IMR-90 (cell line): ENCODE data around the gene MAP6. TPM values are rescaled to one million over a fixed set of nuclear protein-coding genes. Genes with fewer than 3 reads are reported as not detected.

ENCODE experiments used
- ATAC-seq: fragments of 200-7000 bp; cut with Tn5 transposase; 2 replicates; pipeline ENCODE4 v1.9.1; 2020; ENCODE audit warnings: low read depth, mild to moderate bottlenecking, moderate library complexity
- BruUV-seq: library from RNA; stranded (reverse); fragments of 400-500 nt; replicated peaks from 2 replicates; lab custom pipeline; 2021; lab: Mats Ljungman, UMichigan
- CTCF ChIA-PET: fragments of 300-600 bp; formaldehyde crosslinking; extraction: SDS; loops from one replicate; lab custom pipeline; 2021; ENCODE audit warnings: antibody characterized with exemption; lab: Yijun Ruan, JAX
- POLR2A ChIA-PET: fragments of 300-600 bp; sonication (Branson Sonifier 250); formaldehyde crosslinking; loops from one replicate; lab custom pipeline; 2022; ENCODE audit warnings: antibody characterized with exemption; ENCODE audit not compliant: unreplicated experiment; lab: Charles Lee
- DNase-seq: peaks from one replicate; pipeline ENCODE4 v3.0.0; 2013
- H2AFZ ChIP-seq: replicated peaks from 2 replicates; pipeline ENCODE3; 2013; ENCODE audit warnings: low read length, mild to moderate bottlenecking; ENCODE audit not compliant: poor library complexity
- H2AK5ac ChIP-seq: 2 replicates; pipeline ENCODE4 v1.6.1; 2013; ENCODE audit warnings: low read depth, low read length, inconsistent platforms
- H2AK9ac ChIP-seq: replicated peaks from 2 replicates; pipeline ENCODE3; 2013; ENCODE audit warnings: mild to moderate bottlenecking, low read depth, low read length, moderate library complexity; ENCODE audit not compliant: poor library complexity
- H2BK120ac ChIP-seq: 2 replicates; pipeline ENCODE4 v1.6.1; 2013; ENCODE audit warnings: low read depth, low read length, inconsistent platforms
- H2BK15ac ChIP-seq: 3 replicates; pipeline ENCODE4 v1.6.1; 2013; ENCODE audit warnings: low read depth, low read length, inconsistent platforms
- H2BK20ac ChIP-seq: 2 replicates; pipeline ENCODE4 v1.6.1; 2013; ENCODE audit warnings: low read depth, mild to moderate bottlenecking, inconsistent platforms, low read length, moderate library complexity
- H2BK5ac ChIP-seq: 2 replicates; pipeline ENCODE4 v1.6.1; 2013; ENCODE audit warnings: mild to moderate bottlenecking, low read depth, low read length, inconsistent platforms; ENCODE audit not compliant: poor library complexity, severe bottlenecking
- H3K14ac ChIP-seq: replicated peaks from 2 replicates; pipeline ENCODE4 v1.6.1; 2013; ENCODE audit warnings: low read depth, low read length, inconsistent platforms
- H3K18ac ChIP-seq: 2 replicates; pipeline ENCODE4 v1.6.1; 2013; ENCODE audit warnings: low read depth, low read length, control low read depth
- H3K23ac ChIP-seq: 2 replicates; pipeline ENCODE4 v1.6.1; 2013; ENCODE audit warnings: low read depth, low read length, inconsistent platforms
- H3K27ac ChIP-seq: 2 replicates; pipeline ENCODE4 v1.5.1; 2013; ENCODE audit warnings: mild to moderate bottlenecking, control low read depth, low read length; ENCODE audit not compliant: insufficient read depth
- H3K27me3 ChIP-seq: 2 replicates; pipeline ENCODE4 v1.6.1; 2013; ENCODE audit warnings: low read length; ENCODE audit not compliant: control insufficient read depth, insufficient read depth
- H3K36me3 ChIP-seq: 2 replicates; pipeline ENCODE4 v1.6.1; 2013; ENCODE audit warnings: low read length, mixed read lengths; ENCODE audit not compliant: control insufficient read depth, insufficient read depth
- H3K4ac ChIP-seq: 2 replicates; pipeline ENCODE4 v1.6.1; 2013; ENCODE audit warnings: low read depth, low read length, inconsistent platforms
- H3K4me1 ChIP-seq: 2 replicates; pipeline ENCODE4 v1.6.1; 2013; ENCODE audit warnings: low read length, mixed read lengths; ENCODE audit not compliant: control insufficient read depth, insufficient read depth
- H3K4me2 ChIP-seq: 2 replicates; pipeline ENCODE4 v1.6.1; 2013; ENCODE audit warnings: low read depth, mild to moderate bottlenecking, control low read depth, low read length, moderate library complexity
- H3K4me3 ChIP-seq: 2 replicates; pipeline ENCODE4 v1.5.1; 2013; ENCODE audit warnings: low read depth, mild to moderate bottlenecking, control low read depth, low read length, moderate library complexity; ENCODE audit not compliant: insufficient read depth
- H3K56ac ChIP-seq: 2 replicates; pipeline ENCODE4 v1.6.1; 2013; ENCODE audit warnings: low read length, inconsistent platforms; ENCODE audit not compliant: insufficient read depth; ENCODE audit errors: extremely low read depth
- H3K79me1 ChIP-seq, 2 experiments: 2 replicates each; pipeline ENCODE4 v1.6.1; 2013; ENCODE audit warnings: low read length in 2 of 2, inconsistent platforms in 1 of 2, low read depth in 1 of 2
- H3K9ac ChIP-seq: 2 replicates; pipeline ENCODE4 v1.6.1; 2013; ENCODE audit warnings: low read depth, low read length, control low read depth
- H3K9me1 ChIP-seq: 2 replicates; pipeline ENCODE4 v1.6.1; 2013; ENCODE audit warnings: low read length, inconsistent platforms; ENCODE audit not compliant: insufficient read depth
- H3K9me3 ChIP-seq: 2 replicates; pipeline ENCODE4 v1.6.1; 2013; ENCODE audit warnings: low read length; ENCODE audit not compliant: control insufficient read depth, insufficient read depth
- H4K20me1 ChIP-seq: 2 replicates; pipeline ENCODE4 v1.6.1; 2013; ENCODE audit warnings: low read length, inconsistent platforms; ENCODE audit not compliant: insufficient read depth
- H4K5ac ChIP-seq: 2 replicates; pipeline ENCODE4 v1.6.1; 2013; ENCODE audit warnings: mild to moderate bottlenecking, low read depth, low read length, control low read depth
- H4K8ac ChIP-seq, 2 experiments: 2 replicates each; pipeline ENCODE4 v1.6.1; 2013; ENCODE audit warnings: low read depth in 2 of 2, low read length in 2 of 2, control low read depth in 1 of 2, inconsistent platforms in 1 of 2
- H4K91ac ChIP-seq: 2 replicates; pipeline ENCODE4 v1.6.1; 2013; ENCODE audit warnings: low read depth, low read length, inconsistent platforms; ENCODE audit not compliant: insufficient read depth
- CEBPB ChIP-seq: IDR thresholded peaks from 2 replicates; pipeline ENCODE4 v1.6.1; 2012; ENCODE audit warnings: low read depth, low read length, improper control_type of control experiment
- CHD1 ChIP-seq: IDR thresholded peaks from 2 replicates; pipeline ENCODE4 v1.6.1; 2012; ENCODE audit warnings: low read depth, low read length, improper control_type of control experiment
- FOS ChIP-seq: fragments of 150-350 bp; IDR thresholded peaks from 2 replicates; pipeline ENCODE4 v1.6.1; 2016; ENCODE audit warnings: low read depth, low read length
- MAZ ChIP-seq: IDR thresholded peaks from 2 replicates; pipeline ENCODE4 v1.6.1; 2012; ENCODE audit warnings: low read depth, mild to moderate bottlenecking, low read length, improper control_type of control experiment, moderate library complexity, borderline replicate concordance
- MXI1 ChIP-seq: IDR thresholded peaks from 2 replicates; pipeline ENCODE4 v1.6.1; 2012; ENCODE audit warnings: low read depth, mild to moderate bottlenecking, low read length, moderate library complexity, borderline replicate concordance
- NFE2L2 ChIP-seq: fragments of 150-350 bp; IDR thresholded peaks from 2 replicates; pipeline ENCODE4 v1.6.1; 2016; ENCODE audit warnings: low read depth, mild to moderate bottlenecking, low read length
- POLR2A ChIP-seq: IDR thresholded peaks from 2 replicates; pipeline ENCODE4 v1.6.1; 2012; ENCODE audit warnings: mild to moderate bottlenecking, low read depth, low read length
- RAD21 ChIP-seq: IDR thresholded peaks from 2 replicates; pipeline ENCODE4 v1.6.1; 2012; ENCODE audit warnings: low read length, improper control_type of control experiment
- RCOR1 ChIP-seq: IDR thresholded peaks from 2 replicates; pipeline ENCODE4 v1.6.1; 2012; ENCODE audit warnings: mild to moderate bottlenecking, low read length, improper control_type of control experiment; ENCODE audit not compliant: insufficient replicate concordance
- RFX5 ChIP-seq: IDR thresholded peaks from 2 replicates; pipeline ENCODE4 v1.8.0; 2012; ENCODE audit warnings: low read depth, mild to moderate bottlenecking, low read length, moderate library complexity
- WGBS, 2 experiments: methylation state at CpG; one replicate each; pipeline versions ENCODE4 v1.1.5 to v1.1.7; 2013; ENCODE audit warnings: missing lambda C conversion rate in 2 of 2; ENCODE audit not compliant: insufficient read length in 1 of 2; ENCODE audit errors: extremely low coverage in 2 of 2; 5-methylcytosine and 5-hydroxymethylcytosine counted together
- dilution Hi-C: fragments of 300-500 bp; cut with HindIII; formaldehyde crosslinking; loops from one replicate; pipeline ENCODE4 v1.14.3; 2018; ENCODE audit warnings: low sequenced_read_pairs; ENCODE audit not compliant: unreplicated experiment
- in situ Hi-C: fragments of 300-500 bp; cut with MboI; formaldehyde crosslinking; loops from 3 replicates; pipeline ENCODE4 v1.14.3; 2019; ENCODE audit warnings: low sequenced_read_pairs, inconsistent platforms, mixed read lengths
- intact Hi-C: fragments of 100-400 bp; cut with micrococcal nuclease; formaldehyde crosslinking; loops from 2 replicates; pipeline ENCODE4 v1.10.0; 2022
- polyA plus RNA-seq, 3 experiments: library from polyadenylated mRNA; depleted of rRNA; stranded (reverse); fragments of >200 nt; gene quantifications; 2 replicates each; pipeline ENCODE4 v1.2.3, GENCODE V29; 2012; ENCODE audit warnings: low replicate concordance in 1 of 3
- total RNA-seq: library from RNA; depleted of rRNA; stranded (reverse); fragments of >200 nt; gene quantifications from 2 replicates; pipeline ENCODE4 v1.2.3, GENCODE V29; 2012
- TF ChIP-seq, protein P1 (sequence below): fragments of 150-350 bp; IDR thresholded peaks from 2 replicates; pipeline ENCODE4 v1.6.1; 2016; ENCODE audit warnings: low read depth, mild to moderate bottlenecking, low read length, moderate library complexity, borderline replicate concordance
- TF ChIP-seq, protein P2 (sequence below): conservative IDR thresholded peaks from 2 replicates; pipeline ENCODE4 v1.5.1; 2012; ENCODE audit warnings: mild to moderate bottlenecking, low read depth, low read length, improper control_type of control experiment
- TF ChIP-seq, protein P3 (sequence below): fragments of 150-350 bp; IDR thresholded peaks from 2 replicates; pipeline ENCODE4 v1.6.1; 2017; ENCODE audit warnings: mild to moderate bottlenecking, antibody characterized with exemption, low read length, low read depth

The MAP6 gene
- total and polyA plus RNA-seq, 2 of the 4 experiments (the other 2 are of a cell fraction), result 3.0 to 3.4 TPM

GRCh38 chr11:75677275-75677674 is 8.4 kb upstream of the MAP6 start:
- H3K4me2 ChIP-seq, result no peak overlapping the region
- no TSS peak for BruUV-seq
- no peak for TF ChIP-seq CHD1
- TF ChIP-seq NFE2L2, result no peak
- TF ChIP-seq MAZ, result no peak
- TF ChIP-seq POLR2A, result no peak
- no peak for TF ChIP-seq RCOR1
- no peak for TF ChIP-seq MXI1
- TF ChIP-seq, protein P1, sequence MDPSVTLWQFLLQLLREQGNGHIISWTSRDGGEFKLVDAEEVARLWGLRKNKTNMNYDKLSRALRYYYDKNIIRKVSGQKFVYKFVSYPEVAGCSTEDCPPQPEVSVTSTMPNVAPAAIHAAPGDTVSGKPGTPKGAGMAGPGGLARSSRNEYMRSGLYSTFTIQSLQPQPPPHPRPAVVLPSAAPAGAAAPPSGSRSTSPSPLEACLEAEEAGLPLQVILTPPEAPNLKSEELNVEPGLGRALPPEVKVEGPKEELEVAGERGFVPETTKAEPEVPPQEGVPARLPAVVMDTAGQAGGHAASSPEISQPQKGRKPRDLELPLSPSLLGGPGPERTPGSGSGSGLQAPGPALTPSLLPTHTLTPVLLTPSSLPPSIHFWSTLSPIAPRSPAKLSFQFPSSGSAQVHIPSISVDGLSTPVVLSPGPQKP, result no peak
- TF ChIP-seq FOS, result no peak
- no peak for TF ChIP-seq CEBPB
- TF ChIP-seq, protein P2, sequence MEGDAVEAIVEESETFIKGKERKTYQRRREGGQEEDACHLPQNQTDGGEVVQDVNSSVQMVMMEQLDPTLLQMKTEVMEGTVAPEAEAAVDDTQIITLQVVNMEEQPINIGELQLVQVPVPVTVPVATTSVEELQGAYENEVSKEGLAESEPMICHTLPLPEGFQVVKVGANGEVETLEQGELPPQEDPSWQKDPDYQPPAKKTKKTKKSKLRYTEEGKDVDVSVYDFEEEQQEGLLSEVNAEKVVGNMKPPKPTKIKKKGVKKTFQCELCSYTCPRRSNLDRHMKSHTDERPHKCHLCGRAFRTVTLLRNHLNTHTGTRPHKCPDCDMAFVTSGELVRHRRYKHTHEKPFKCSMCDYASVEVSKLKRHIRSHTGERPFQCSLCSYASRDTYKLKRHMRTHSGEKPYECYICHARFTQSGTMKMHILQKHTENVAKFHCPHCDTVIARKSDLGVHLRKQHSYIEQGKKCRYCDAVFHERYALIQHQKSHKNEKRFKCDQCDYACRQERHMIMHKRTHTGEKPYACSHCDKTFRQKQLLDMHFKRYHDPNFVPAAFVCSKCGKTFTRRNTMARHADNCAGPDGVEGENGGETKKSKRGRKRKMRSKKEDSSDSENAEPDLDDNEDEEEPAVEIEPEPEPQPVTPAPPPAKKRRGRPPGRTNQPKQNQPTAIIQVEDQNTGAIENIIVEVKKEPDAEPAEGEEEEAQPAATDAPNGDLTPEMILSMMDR, result no peak
- TF ChIP-seq RFX5, result no peak
- TF ChIP-seq, protein P3, sequence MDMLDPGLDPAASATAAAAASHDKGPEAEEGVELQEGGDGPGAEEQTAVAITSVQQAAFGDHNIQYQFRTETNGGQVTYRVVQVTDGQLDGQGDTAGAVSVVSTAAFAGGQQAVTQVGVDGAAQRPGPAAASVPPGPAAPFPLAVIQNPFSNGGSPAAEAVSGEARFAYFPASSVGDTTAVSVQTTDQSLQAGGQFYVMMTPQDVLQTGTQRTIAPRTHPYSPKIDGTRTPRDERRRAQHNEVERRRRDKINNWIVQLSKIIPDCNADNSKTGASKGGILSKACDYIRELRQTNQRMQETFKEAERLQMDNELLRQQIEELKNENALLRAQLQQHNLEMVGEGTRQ, result no peak
- TF ChIP-seq RAD21, result no peak
- H3K36me3 ChIP-seq, result no peaks in the 10 kb centered on the region
- no peak overlapping the region for H3K23ac ChIP-seq
- no peak overlapping the region for H3K27ac ChIP-seq
- ChIA-PET CTCF (no interaction called here), POLR2A (no interaction called here)
- no peak overlapping the region for H3K56ac ChIP-seq
- H3K9me1 ChIP-seq, result no peaks in the 10 kb centered on the region
- H4K20me1 ChIP-seq, result no peaks in the 10 kb centered on the region
- H3K4me3 ChIP-seq, result no peak overlapping the region
- H2BK15ac ChIP-seq, result no peak overlapping the region
- peaks cover 30% of the 10 kb centered on the region for H3K27me3 ChIP-seq
- H3K9me3 ChIP-seq, result peaks cover 4% of the 10 kb centered on the region
- H2AK9ac ChIP-seq, result no peak overlapping the region
- H3K79me1 ChIP-seq, result no peaks in the 10 kb centered on the region
- WGBS, 2 experiments, result no CpG with 5 or more reads among the region's 1 CpG
- in situ Hi-C loops, result no loop called here
- no peak overlapping the region for H4K91ac ChIP-seq
- H3K18ac ChIP-seq, result no peak overlapping the region
- H2AK5ac ChIP-seq, result no peak overlapping the region
- H4K5ac ChIP-seq, result no peak overlapping the region
- dilution Hi-C loops, result no loop called here
- H3K14ac ChIP-seq, result no peak overlapping the region
- no peaks in the 10 kb centered on the region for H3K4me1 ChIP-seq
- H2BK120ac ChIP-seq, result no peak overlapping the region
- ATAC-seq (no peak), DNase-seq (no peak)
- intact Hi-C loops, result no loop called here
- no peak overlapping the region for H4K8ac ChIP-seq
- no peak overlapping the region for H2BK20ac ChIP-seq
- no peak overlapping the region for H2BK5ac ChIP-seq
- H3K4ac ChIP-seq, result no peak overlapping the region
- H2AFZ ChIP-seq, result no peak overlapping the region
- no peak overlapping the region for H3K9ac ChIP-seq
